Putamen (tissue), 1 donor: ENCODE measurements around the gene TXN2.
"Not testable (repeated sequence)": the region's sequence is repeated elsewhere in the genome, so short reads cannot be mapped to it uniquely, and the experiment has no call there.

Source experiments
- DNase-seq: peaks from one replicate; pipeline ENCODE4 v3.0.0-alpha.2; 2016; ENCODE audit warnings: low spot score

Gene TXN2

DNA sequence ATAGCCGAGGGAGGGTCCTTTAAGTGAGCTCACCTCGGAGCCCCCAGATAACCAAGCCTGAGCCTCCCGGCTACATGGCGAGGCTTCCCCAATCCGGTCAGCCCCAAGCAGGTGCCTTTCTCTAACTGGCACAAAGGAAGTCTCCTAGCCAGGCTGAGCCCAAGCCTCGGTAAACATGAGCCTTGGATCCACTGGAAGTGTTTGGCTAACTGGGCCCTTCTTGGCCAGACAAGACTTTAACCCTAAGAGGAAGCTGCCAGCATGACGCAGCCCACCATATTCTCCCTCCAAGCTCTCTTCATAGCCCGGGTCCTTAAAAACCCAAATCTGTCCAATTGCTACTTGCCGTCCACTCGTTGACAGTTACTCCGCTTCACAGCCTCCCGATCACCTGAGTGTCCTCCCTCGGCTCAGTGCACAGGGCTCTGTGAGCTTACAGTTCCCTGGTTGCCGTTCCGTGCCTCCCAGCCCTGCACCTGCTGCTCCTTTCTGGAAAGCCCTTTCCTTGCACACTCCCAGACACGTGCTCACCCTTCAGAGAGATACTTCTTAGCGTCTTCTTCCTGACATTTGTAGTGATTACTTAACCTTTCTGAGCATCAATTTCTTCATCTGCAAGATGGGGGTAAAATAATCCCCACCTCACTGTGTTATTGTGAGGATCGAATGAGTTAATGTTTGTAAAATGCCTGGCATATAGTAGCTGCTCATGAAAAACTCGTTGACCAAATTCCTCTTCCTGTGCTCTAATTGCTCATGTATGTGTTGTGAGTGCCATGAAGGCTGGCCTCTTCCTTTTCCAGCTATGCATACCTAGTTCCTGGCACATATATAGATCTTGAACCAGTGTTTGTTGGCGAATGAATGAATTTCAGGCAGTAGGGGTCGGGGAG is 25.6 kb downstream of the TXN2 start:
- DNase-seq, result no peak

- peak; percentile 80 for DNase-seq
Measured at GRCh38 chr22:36454916-36455570, 26.4 kb downstream of the TXN2 start.

GRCh38 chr22:36453855-36454378 is 27.5 kb downstream of the TXN2 start:
- no peak for DNase-seq

DNA sequence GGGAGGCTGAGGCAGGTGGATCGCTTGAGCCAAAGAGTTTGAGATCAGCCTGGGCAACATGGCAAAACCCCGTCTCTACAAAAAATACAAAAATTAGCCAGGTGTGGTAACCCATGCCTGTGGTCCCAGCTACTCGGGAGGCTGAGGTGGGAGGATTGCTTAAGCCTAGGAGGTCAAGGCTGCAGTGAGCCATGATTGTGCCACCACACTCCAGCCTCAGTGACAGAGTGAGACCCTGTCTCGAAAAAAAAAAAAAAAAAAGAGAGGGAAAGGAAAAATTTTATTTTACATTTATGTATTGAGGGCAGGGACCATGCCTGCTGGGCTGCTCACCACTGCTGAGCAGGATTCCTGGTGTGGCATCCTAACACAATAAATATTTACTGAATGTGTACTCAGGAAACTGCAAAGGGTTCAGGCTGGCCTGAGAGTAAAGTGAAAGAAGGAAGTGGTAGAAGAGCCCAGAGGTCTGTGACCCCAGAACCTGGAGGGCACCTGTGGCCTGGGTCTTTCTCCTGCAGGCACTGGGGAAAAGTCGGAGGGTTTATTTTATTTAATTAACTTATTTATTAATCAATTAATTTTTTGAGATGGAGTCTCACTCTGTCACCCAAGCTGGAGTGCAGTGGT is 28.3 kb downstream of the TXN2 start:
- not testable (repeated sequence) for DNase-seq

DNA sequence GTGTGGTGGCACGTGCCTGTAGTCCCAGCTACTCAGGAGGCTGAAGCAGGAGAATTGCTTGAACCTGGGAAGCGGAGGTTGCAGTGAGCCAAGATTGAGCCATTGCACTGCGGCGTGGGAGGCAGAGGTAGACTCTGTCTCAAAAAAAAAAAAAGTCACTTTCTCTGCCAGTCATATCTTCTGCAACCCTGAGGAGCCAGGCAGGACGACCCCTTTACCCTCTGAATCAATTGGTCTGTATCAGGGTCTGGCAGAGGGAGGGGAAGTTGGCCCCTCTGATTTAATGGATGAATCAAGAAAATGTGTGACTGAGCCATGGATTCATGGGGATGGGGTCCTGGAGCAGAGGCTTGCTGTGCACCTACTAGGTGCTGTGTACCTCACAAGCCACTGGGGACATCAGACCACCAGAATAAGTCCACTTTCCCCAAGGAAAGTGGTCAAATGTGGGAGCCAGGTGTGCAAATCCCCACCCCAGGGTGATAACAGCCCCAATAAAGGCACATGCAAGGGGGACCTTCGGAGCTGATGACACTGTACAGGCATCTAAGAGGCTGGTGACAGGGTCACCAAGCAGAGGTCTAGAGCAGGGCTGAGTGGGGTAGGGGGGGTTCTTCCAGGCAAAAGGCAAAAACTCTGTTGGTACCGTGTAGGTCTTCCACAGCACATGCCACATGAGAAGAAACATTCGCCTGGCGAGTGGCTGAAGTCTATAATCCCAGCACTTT is 29.0 kb downstream of the TXN2 start:
- DNase-seq, result no peak

DNA sequence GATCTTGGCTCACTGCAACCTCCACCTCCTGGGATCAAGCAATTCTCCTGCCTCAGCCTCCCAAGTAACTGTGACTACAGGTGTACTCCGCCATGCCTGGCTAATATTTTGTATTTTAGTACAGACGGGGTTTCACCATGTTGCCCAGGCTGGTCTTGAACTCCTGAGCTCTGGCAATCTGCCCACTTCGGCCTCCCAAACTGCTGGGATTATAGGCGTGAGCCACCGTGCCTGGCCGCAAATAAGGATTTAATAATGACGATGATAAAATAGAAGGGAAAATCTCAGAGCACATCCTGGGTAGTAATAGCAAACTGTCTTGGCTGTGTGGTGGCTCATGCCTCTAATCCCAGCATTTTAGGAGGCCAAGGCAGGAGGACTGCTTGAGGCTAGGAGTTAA is 30.5 kb downstream of the TXN2 start:
- not testable (repeated sequence) for DNase-seq

DNA sequence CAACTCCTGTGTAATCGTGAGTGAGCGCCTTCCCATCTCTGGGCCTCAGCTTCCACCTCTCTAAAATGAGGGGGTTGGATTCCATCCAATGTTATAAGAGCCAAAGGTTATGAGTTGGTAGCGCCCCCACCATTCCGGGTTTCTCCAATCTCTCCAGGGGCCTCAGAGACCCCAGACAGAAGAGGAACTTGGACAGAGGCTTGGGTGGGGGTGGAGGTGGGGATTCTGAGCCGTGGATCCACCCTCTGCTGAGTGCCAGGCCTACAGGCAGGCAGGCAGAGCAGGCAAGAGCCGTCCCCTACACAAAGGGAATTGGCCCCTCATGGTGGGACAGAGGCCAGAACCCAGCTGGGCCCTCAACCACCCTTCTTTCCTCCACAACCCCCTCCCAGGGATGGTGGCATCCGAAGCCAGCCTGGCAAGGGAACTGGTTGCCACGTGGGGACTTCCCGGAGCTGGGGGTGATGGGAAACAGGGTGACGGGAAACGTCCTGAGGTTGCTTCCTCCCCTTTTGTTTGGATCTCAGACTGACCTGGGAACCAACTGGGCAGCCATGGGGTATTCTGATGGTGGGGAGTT is 31.8 kb downstream of the TXN2 start:
- no peak for DNase-seq

GRCh38 chr22:36447632-36448031 is 33.8 kb downstream of the TXN2 start:
- DNase-seq, result no peak

DNA sequence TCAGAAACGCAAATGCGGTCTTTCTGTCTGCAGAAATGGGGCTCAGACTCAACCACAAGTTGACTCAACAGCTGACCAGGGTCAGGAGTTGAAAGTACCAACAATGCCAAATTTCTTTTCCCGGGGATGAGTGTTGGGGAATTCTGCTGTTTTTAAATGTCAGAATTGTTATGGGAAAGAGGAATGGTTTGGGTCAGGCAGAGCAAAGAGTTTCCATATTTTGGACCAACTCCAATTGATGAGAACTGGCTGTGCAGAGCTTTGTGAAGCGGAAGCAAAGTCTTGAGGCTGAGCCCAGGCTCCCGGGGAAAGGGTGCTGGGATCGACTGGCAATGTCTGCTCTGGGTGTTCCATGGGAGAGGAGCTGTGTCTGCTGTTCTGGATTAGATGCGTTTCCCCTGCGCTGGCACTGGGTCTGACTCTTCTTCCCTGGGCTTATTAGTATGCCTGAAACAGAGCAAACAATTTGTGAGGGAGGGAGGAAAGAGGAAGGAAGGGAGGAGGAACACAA is 36.2 kb downstream of the TXN2 start:
- no peak for DNase-seq

- no peak for DNase-seq
Measured at GRCh38 chr22:36443198-36443770, 38.2 kb downstream of the TXN2 start.

DNA sequence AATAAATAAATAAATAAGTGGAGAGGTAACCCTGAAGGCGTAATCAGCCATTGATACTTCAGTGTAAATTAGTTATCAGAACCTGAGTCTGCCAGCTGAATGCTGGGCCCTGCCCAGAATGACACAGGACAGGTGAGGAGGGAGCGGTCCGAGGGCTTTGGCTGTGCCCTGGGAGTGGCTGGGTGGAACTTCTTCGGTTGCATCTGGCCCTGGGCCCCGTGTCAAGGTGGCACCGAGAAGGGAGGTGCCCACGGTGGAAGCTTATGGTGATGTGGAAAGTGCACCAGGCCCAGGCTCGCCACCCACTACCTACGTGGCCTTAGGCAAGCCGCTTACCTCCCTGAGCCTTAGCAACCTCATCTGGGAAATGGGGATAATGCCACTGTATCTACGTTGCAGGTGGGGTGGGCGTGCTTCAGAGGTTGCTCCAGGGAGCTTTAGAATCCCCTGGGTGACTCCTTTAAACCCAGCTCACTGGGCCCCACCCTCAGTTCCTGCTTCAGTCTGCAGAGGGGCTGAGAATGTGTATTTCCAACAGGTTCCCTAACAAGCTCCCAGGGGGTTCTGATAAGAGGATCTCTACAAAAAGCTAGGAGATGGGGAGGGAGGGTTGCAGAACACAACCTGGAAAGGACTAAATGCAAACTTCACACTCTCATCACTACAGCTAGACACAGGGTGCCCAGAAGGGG is 38.8 kb downstream of the TXN2 start:
- no peak for DNase-seq

DNA sequence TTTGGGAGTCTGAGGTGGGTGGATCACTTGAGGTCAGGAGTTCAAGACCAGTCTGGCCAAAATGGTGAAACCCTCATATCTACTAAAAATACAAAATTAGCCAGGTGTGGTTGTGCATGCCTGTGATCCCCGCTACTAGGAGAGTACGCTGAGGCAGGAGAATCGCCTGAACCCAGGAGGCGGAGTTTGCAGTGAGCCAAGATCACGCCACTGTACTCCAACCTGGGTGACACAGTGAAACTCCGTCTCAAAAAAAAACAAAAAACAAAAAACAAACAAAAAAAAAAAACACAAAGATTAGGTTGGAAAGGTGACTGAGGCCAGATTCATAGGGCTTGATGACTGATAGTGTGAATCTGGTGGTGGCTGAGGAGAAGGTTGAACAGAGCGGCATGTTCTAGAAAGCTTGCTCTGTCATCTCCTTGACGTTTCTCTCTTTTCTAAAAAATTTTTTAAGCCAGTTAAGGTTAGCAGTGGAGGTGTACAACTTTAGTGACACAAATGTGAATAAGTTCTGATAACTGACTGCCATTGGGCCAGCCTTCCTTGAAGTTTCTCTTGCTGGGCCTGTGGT is 40.9 kb downstream of the TXN2 start:
- no peak for DNase-seq

- DNase-seq, result no peak
Measured at GRCh38 chr22:36439481-36440271, 41.8 kb downstream of the TXN2 start.

GRCh38 chr22:36435516-36436415 is 45.7 kb downstream of the TXN2 start:
- no peak for DNase-seq

GRCh38 chr22:36433318-36434231 is 47.9 kb downstream of the TXN2 start:
- no peak for DNase-seq

DNA sequence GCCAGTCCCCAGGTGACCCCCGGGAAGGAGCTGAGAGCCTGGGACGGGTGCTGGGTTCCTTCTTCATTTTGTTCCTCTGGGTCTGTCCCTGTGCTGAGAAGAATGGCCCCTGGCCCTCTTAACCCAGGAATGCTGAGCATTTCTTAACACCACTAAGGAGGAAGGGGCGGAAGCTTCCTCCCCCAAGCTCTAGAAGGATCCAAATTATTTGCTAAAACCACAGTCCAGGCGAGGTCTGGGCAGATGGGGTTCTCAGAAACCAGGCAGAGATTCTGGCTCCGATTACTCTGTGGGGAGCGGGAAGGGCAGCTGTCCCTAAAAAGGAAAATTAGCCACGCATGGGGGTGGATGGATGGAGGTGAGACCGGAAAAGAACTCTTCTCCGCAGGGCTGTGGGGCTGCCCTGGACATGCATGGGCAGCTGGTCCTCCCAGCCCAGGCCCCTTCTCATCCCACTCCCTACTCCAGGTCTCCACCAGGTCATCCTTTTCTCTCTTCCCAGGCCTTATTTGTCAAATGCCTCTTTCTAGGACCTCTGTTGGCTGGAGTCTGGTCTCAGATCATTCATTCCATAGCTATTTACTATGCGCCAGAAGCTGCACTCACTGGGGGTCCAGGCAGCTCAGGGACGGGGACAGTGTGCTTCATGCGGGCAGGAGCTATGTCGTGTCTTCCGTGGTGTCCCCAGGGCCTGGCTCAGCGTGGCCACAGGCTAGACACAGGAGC is 48.7 kb downstream of the TXN2 start:
- DNase-seq, result no peak
